HEK293 (cell line): Measurements from ENCODE around the gene LGI2.

Experiments
- YY1 ChIP-seq: fragments of 450-650 bp; formaldehyde crosslinking; IDR thresholded peaks from 2 replicates; pipeline ENCODE4 v1.5.1; 2018; ENCODE audit warnings: missing biosample characterization, missing genetic modification characterization
- ZNF175 ChIP-seq: fragments of 450-650 bp; formaldehyde crosslinking; IDR thresholded peaks from 2 replicates; pipeline ENCODE4 v1.5.1; 2016; ENCODE audit warnings: missing biosample characterization, missing genetic modification characterization
- ZNF629 ChIP-seq: fragments of 450-650 bp; formaldehyde crosslinking; IDR thresholded peaks from 2 replicates; pipeline ENCODE4 v1.5.1; 2017; ENCODE audit warnings: missing biosample characterization, missing genetic modification characterization
- TF ChIP-seq, protein P1 (sequence below): fragments of 450-650 bp; formaldehyde crosslinking; optimal IDR thresholded peaks from 2 replicates; pipeline ENCODE3; 2016; ENCODE audit warnings: missing biosample characterization, mild to moderate bottlenecking, missing genetic modification characterization
- TF ChIP-seq, protein P2 (sequence below): fragments of 450-650 bp; formaldehyde crosslinking; IDR thresholded peaks from 2 replicates; pipeline ENCODE4 v1.5.1; 2016; ENCODE audit warnings: missing biosample characterization, missing genetic modification characterization
- TF ChIP-seq, protein P3 (sequence below): fragments of 450-650 bp; IDR thresholded peaks from 2 replicates; pipeline ENCODE4 v1.5.1; 2018; ENCODE audit warnings: missing biosample characterization, mild to moderate bottlenecking, missing genetic modification characterization
- TF ChIP-seq, protein P4 (sequence below): fragments of 450-650 bp; formaldehyde crosslinking; IDR thresholded peaks from 2 replicates; pipeline ENCODE4 v1.5.1; 2017; ENCODE audit warnings: missing biosample characterization, missing genetic modification characterization
- TF ChIP-seq, protein P5 (sequence below): fragments of 450-650 bp; formaldehyde crosslinking; IDR thresholded peaks from 2 replicates; pipeline ENCODE4 v1.5.1; 2016; ENCODE audit warnings: missing biosample characterization, missing genetic modification characterization, borderline replicate concordance

DNA sequence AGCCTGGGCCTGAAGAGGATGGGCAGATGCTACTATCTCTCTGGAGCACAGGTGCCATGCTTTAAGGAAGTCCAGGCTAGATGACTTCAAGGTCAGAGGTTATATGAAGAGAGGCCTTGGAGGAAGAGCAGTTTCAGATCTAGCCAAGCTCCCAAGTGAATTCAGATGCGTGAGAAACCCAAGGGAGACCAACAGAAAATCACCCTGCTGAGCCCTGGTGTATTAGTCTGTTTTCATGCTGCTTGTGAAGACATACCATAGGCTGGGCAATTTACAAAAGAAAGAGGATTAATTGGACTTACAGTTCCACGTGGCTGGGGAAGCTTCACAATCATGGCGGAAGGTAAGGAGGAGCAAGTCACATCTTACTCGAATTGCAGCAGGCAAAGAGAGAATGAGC, 47.8 kb upstream of the LGI2 start:
- TF ChIP-seq, protein P1, sequence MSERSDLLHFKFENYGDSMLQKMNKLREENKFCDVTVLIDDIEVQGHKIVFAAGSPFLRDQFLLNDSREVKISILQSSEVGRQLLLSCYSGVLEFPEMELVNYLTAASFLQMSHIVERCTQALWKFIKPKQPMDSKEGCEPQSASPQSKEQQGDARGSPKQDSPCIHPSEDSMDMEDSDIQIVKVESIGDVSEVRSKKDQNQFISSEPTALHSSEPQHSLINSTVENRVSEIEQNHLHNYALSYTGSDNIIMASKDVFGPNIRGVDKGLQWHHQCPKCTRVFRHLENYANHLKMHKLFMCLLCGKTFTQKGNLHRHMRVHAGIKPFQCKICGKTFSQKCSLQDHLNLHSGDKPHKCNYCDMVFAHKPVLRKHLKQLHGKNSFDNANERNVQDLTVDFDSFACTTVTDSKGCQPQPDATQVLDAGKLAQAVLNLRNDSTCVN (tag by site-specific recombination): no peak
- TF ChIP-seq, protein P2, sequence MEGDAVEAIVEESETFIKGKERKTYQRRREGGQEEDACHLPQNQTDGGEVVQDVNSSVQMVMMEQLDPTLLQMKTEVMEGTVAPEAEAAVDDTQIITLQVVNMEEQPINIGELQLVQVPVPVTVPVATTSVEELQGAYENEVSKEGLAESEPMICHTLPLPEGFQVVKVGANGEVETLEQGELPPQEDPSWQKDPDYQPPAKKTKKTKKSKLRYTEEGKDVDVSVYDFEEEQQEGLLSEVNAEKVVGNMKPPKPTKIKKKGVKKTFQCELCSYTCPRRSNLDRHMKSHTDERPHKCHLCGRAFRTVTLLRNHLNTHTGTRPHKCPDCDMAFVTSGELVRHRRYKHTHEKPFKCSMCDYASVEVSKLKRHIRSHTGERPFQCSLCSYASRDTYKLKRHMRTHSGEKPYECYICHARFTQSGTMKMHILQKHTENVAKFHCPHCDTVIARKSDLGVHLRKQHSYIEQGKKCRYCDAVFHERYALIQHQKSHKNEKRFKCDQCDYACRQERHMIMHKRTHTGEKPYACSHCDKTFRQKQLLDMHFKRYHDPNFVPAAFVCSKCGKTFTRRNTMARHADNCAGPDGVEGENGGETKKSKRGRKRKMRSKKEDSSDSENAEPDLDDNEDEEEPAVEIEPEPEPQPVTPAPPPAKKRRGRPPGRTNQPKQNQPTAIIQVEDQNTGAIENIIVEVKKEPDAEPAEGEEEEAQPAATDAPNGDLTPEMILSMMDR: no peak
- TF ChIP-seq, protein P3, sequence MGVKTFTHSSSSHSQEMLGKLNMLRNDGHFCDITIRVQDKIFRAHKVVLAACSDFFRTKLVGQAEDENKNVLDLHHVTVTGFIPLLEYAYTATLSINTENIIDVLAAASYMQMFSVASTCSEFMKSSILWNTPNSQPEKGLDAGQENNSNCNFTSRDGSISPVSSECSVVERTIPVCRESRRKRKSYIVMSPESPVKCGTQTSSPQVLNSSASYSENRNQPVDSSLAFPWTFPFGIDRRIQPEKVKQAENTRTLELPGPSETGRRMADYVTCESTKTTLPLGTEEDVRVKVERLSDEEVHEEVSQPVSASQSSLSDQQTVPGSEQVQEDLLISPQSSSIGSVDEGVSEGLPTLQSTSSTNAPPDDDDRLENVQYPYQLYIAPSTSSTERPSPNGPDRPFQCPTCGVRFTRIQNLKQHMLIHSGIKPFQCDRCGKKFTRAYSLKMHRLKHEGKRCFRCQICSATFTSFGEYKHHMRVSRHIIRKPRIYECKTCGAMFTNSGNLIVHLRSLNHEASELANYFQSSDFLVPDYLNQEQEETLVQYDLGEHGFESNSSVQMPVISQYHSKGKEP (tag by site-specific recombination): no peak
- TF ChIP-seq YY1 (no peak), ZNF629 (tag by site-specific recombination) (no peak), ZNF175 (tag by site-specific recombination) (no peak)
- TF ChIP-seq, protein P4, sequence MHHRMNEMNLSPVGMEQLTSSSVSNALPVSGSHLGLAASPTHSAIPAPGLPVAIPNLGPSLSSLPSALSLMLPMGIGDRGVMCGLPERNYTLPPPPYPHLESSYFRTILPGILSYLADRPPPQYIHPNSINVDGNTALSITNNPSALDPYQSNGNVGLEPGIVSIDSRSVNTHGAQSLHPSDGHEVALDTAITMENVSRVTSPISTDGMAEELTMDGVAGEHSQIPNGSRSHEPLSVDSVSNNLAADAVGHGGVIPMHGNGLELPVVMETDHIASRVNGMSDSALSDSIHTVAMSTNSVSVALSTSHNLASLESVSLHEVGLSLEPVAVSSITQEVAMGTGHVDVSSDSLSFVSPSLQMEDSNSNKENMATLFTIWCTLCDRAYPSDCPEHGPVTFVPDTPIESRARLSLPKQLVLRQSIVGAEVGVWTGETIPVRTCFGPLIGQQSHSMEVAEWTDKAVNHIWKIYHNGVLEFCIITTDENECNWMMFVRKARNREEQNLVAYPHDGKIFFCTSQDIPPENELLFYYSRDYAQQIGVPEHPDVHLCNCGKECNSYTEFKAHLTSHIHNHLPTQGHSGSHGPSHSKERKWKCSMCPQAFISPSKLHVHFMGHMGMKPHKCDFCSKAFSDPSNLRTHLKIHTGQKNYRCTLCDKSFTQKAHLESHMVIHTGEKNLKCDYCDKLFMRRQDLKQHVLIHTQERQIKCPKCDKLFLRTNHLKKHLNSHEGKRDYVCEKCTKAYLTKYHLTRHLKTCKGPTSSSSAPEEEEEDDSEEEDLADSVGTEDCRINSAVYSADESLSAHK (tag by site-specific recombination): no peak
- TF ChIP-seq, protein P5, sequence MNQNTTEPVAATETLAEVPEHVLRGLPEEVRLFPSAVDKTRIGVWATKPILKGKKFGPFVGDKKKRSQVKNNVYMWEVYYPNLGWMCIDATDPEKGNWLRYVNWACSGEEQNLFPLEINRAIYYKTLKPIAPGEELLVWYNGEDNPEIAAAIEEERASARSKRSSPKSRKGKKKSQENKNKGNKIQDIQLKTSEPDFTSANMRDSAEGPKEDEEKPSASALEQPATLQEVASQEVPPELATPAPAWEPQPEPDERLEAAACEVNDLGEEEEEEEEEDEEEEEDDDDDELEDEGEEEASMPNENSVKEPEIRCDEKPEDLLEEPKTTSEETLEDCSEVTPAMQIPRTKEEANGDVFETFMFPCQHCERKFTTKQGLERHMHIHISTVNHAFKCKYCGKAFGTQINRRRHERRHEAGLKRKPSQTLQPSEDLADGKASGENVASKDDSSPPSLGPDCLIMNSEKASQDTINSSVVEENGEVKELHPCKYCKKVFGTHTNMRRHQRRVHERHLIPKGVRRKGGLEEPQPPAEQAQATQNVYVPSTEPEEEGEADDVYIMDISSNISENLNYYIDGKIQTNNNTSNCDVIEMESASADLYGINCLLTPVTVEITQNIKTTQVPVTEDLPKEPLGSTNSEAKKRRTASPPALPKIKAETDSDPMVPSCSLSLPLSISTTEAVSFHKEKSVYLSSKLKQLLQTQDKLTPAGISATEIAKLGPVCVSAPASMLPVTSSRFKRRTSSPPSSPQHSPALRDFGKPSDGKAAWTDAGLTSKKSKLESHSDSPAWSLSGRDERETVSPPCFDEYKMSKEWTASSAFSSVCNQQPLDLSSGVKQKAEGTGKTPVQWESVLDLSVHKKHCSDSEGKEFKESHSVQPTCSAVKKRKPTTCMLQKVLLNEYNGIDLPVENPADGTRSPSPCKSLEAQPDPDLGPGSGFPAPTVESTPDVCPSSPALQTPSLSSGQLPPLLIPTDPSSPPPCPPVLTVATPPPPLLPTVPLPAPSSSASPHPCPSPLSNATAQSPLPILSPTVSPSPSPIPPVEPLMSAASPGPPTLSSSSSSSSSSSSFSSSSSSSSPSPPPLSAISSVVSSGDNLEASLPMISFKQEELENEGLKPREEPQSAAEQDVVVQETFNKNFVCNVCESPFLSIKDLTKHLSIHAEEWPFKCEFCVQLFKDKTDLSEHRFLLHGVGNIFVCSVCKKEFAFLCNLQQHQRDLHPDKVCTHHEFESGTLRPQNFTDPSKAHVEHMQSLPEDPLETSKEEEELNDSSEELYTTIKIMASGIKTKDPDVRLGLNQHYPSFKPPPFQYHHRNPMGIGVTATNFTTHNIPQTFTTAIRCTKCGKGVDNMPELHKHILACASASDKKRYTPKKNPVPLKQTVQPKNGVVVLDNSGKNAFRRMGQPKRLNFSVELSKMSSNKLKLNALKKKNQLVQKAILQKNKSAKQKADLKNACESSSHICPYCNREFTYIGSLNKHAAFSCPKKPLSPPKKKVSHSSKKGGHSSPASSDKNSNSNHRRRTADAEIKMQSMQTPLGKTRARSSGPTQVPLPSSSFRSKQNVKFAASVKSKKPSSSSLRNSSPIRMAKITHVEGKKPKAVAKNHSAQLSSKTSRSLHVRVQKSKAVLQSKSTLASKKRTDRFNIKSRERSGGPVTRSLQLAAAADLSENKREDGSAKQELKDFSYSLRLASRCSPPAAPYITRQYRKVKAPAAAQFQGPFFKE (tag by site-specific recombination): no peak
